ENCODE measurements around the gene CHCHD6. TPM values are rescaled to one million over a fixed set of nuclear protein-coding genes. Genes with fewer than 3 reads are reported as not detected.
A peak's percentile ranks its signal among the peaks of the same experiment; 100 is the strongest.

The CHCHD6 gene
- 10 to 100 TPM in 3 of 4 donors, 1 to 10 TPM in 1; 7.5 to 21.9 (median 16.3) TPM for total RNA-seq

GRCh38 chr3:126703512-126704493, at the start of gene CHCHD6:
TSS of gene CHCHD6 (plus strand) at chr3:126704240. CDS start at chr3:126704313, 73 bp downstream.
- peaks cover 0 to 17% (median 0%) of the 10 kb centered on the region in 4 donors for H3K27me3 ChIP-seq
- peaks cover 9 to 20% (median 10%) of the 10 kb centered on the region in 3 donors for H3K4me1 ChIP-seq
- peak within 1 kb of the TSS; percentile 69 to 91 (median 87) for H3K4me3 ChIP-seq
- WGBS, 2 donors = 20 to 25% methylated on average over 8 to 12 of the region's 69 CpGs
- H3K9me3 ChIP-seq = no peaks in the 10 kb centered on the region
- TF ChIP-seq POLR2A (IDR thresholded peaks at IDR 0.05) = no peak
- TF ChIP-seq CTCF (IDR thresholded peaks at IDR 0.05) = peak in 2 of 6 experiments; percentile 9 to 25
- no peaks in the 10 kb centered on the region for H3K36me3 ChIP-seq
- intact Hi-C loops (cut with DNase I) = no loop called here
- H3K27ac ChIP-seq = peak within 1 kb of the TSS in 3 of 4 donors; percentile 36 to 54 (median 36)
- peak; percentile 74 for DNase-seq

GRCh38 chr3:126654571-126655383, 49.3 kb upstream of the CHCHD6 start, which contains the start of gene TXNRD3:
TSS of gene TXNRD3 (minus strand) at chr3:126655124.
- Histone ChIP-seq H3K36me3 (no peaks in the 10 kb centered on the region), H3K27ac (peak within 1 kb of the TSS; percentile 62 to 88 (median 86)), H3K4me1 (peaks cover 0 to 20% (median 3%) of the 10 kb centered on the region in 3 donors), H3K27me3 (peaks cover 0 to 28% (median 0%) of the 10 kb centered on the region in 4 donors), H3K4me3 (peak within 1 kb of the TSS; percentile 55 to 93 (median 85)), H3K9me3 (no peaks in the 10 kb centered on the region)
- 0 to 7% methylated on average over 1 to 7 of the region's 102 CpGs for WGBS, 2 donors
- no peak for DNase-seq
- intact Hi-C loops (cut with DNase I) = no loop called here
- TF ChIP-seq POLR2A (IDR thresholded peaks at IDR 0.05) = peak in 2 of 4 donors; percentile 52 to 70
- peak in 2 of 6 experiments; percentile 10 to 27 for TF ChIP-seq CTCF (IDR thresholded peaks at IDR 0.05)

- WGBS, 2 donors = 93 to 100% methylated on average over 1 to 5 of the region's 11 CpGs
- no peak for DNase-seq
- Histone ChIP-seq H3K36me3 (no peaks in the 10 kb centered on the region), H3K27ac (no peak overlapping the region), H3K4me1 (peaks cover 0 to 20% (median 3%) of the 10 kb centered on the region in 3 donors), H3K4me3 (no peak overlapping the region), H3K9me3 (no peaks in the 10 kb centered on the region), H3K27me3 (peaks cover 0 to 39% (median 0%) of the 10 kb centered on the region in 4 donors)
- TF ChIP-seq CTCF (IDR thresholded peaks at IDR 0.05) (no peak), POLR2A (IDR thresholded peaks at IDR 0.05) (no peak)
- intact Hi-C loops (cut with DNase I) = no loop called here
Measured at GRCh38 chr3:126655887-126656286, 48.2 kb upstream of the CHCHD6 start.

- Histone ChIP-seq H3K9me3 (no peaks in the 10 kb centered on the region), H3K27ac (no peak overlapping the region), H3K4me3 (no peak overlapping the region), H3K27me3 (peaks cover 0 to 46% (median 0%) of the 10 kb centered on the region in 4 donors), H3K36me3 (no peaks in the 10 kb centered on the region), H3K4me1 (peaks cover 0 to 20% (median 3%) of the 10 kb centered on the region in 3 donors)
- intact Hi-C loops (cut with DNase I) = no loop called here
- TF ChIP-seq POLR2A (IDR thresholded peaks at IDR 0.05) (no peak), CTCF (IDR thresholded peaks at IDR 0.05) (no peak)
- DNase-seq = no peak
- 68 to 91% methylated on average over 4 to 7 of the region's 8 CpGs for WGBS, 2 donors
Measured at GRCh38 chr3:126656371-126657134, 47.5 kb upstream of the CHCHD6 start.
